IMR-90 (cell line): ENCODE measurements around the gene DCAF8L2. TPM values are rescaled to one million over a fixed set of nuclear protein-coding genes. Genes with fewer than 3 reads are reported as not detected.

Experiments
- ATAC-seq: fragments of 200-7000 bp; cut with Tn5 transposase; 2 replicates; pipeline ENCODE4 v1.9.1; 2020; ENCODE audit warnings: low read depth, mild to moderate bottlenecking, moderate library complexity
- BruUV-seq: library from RNA; stranded (reverse); fragments of 400-500 nt; replicated peaks from 2 replicates; lab custom pipeline; 2021; lab: Mats Ljungman, UMichigan
- CTCF ChIA-PET: fragments of 300-600 bp; formaldehyde crosslinking; extraction: SDS; loops from one replicate; lab custom pipeline; 2021; ENCODE audit warnings: antibody characterized with exemption; lab: Yijun Ruan, JAX
- POLR2A ChIA-PET: fragments of 300-600 bp; sonication (Branson Sonifier 250); formaldehyde crosslinking; loops from one replicate; lab custom pipeline; 2022; ENCODE audit warnings: antibody characterized with exemption; ENCODE audit not compliant: unreplicated experiment; lab: Charles Lee
- DNase-seq: peaks from one replicate; pipeline ENCODE4 v3.0.0; 2013
- H2AFZ ChIP-seq: replicated peaks from 2 replicates; pipeline ENCODE3; 2013; ENCODE audit warnings: low read length, mild to moderate bottlenecking; ENCODE audit not compliant: poor library complexity
- H2AK5ac ChIP-seq: 2 replicates; pipeline ENCODE4 v1.6.1; 2013; ENCODE audit warnings: low read depth, low read length, inconsistent platforms
- H2AK9ac ChIP-seq: replicated peaks from 2 replicates; pipeline ENCODE3; 2013; ENCODE audit warnings: mild to moderate bottlenecking, low read depth, low read length, moderate library complexity; ENCODE audit not compliant: poor library complexity
- H2BK120ac ChIP-seq: 2 replicates; pipeline ENCODE4 v1.6.1; 2013; ENCODE audit warnings: low read depth, low read length, inconsistent platforms
- H2BK15ac ChIP-seq: 3 replicates; pipeline ENCODE4 v1.6.1; 2013; ENCODE audit warnings: low read depth, low read length, inconsistent platforms
- H2BK20ac ChIP-seq: 2 replicates; pipeline ENCODE4 v1.6.1; 2013; ENCODE audit warnings: low read depth, mild to moderate bottlenecking, inconsistent platforms, low read length, moderate library complexity
- H2BK5ac ChIP-seq: 2 replicates; pipeline ENCODE4 v1.6.1; 2013; ENCODE audit warnings: mild to moderate bottlenecking, low read depth, low read length, inconsistent platforms; ENCODE audit not compliant: poor library complexity, severe bottlenecking
- H3K14ac ChIP-seq: replicated peaks from 2 replicates; pipeline ENCODE4 v1.6.1; 2013; ENCODE audit warnings: low read depth, low read length, inconsistent platforms
- H3K18ac ChIP-seq: 2 replicates; pipeline ENCODE4 v1.6.1; 2013; ENCODE audit warnings: low read depth, low read length, control low read depth
- H3K23ac ChIP-seq: 2 replicates; pipeline ENCODE4 v1.6.1; 2013; ENCODE audit warnings: low read depth, low read length, inconsistent platforms
- H3K27ac ChIP-seq: 2 replicates; pipeline ENCODE4 v1.5.1; 2013; ENCODE audit warnings: mild to moderate bottlenecking, control low read depth, low read length; ENCODE audit not compliant: insufficient read depth
- H3K27me3 ChIP-seq: 2 replicates; pipeline ENCODE4 v1.6.1; 2013; ENCODE audit warnings: low read length; ENCODE audit not compliant: control insufficient read depth, insufficient read depth
- H3K36me3 ChIP-seq: 2 replicates; pipeline ENCODE4 v1.6.1; 2013; ENCODE audit warnings: low read length, mixed read lengths; ENCODE audit not compliant: control insufficient read depth, insufficient read depth
- H3K4ac ChIP-seq: 2 replicates; pipeline ENCODE4 v1.6.1; 2013; ENCODE audit warnings: low read depth, low read length, inconsistent platforms
- H3K4me1 ChIP-seq: 2 replicates; pipeline ENCODE4 v1.6.1; 2013; ENCODE audit warnings: low read length, mixed read lengths; ENCODE audit not compliant: control insufficient read depth, insufficient read depth
- H3K4me2 ChIP-seq: 2 replicates; pipeline ENCODE4 v1.6.1; 2013; ENCODE audit warnings: low read depth, mild to moderate bottlenecking, control low read depth, low read length, moderate library complexity
- H3K4me3 ChIP-seq: 2 replicates; pipeline ENCODE4 v1.5.1; 2013; ENCODE audit warnings: low read depth, mild to moderate bottlenecking, control low read depth, low read length, moderate library complexity; ENCODE audit not compliant: insufficient read depth
- H3K56ac ChIP-seq: 2 replicates; pipeline ENCODE4 v1.6.1; 2013; ENCODE audit warnings: low read length, inconsistent platforms; ENCODE audit not compliant: insufficient read depth; ENCODE audit errors: extremely low read depth
- H3K79me1 ChIP-seq, 2 experiments: 2 replicates each; pipeline ENCODE4 v1.6.1; 2013; ENCODE audit warnings: low read length in 2 of 2, inconsistent platforms in 1 of 2, low read depth in 1 of 2
- H3K9ac ChIP-seq: 2 replicates; pipeline ENCODE4 v1.6.1; 2013; ENCODE audit warnings: low read depth, low read length, control low read depth
- H3K9me1 ChIP-seq: 2 replicates; pipeline ENCODE4 v1.6.1; 2013; ENCODE audit warnings: low read length, inconsistent platforms; ENCODE audit not compliant: insufficient read depth
- H3K9me3 ChIP-seq: 2 replicates; pipeline ENCODE4 v1.6.1; 2013; ENCODE audit warnings: low read length; ENCODE audit not compliant: control insufficient read depth, insufficient read depth
- H4K20me1 ChIP-seq: 2 replicates; pipeline ENCODE4 v1.6.1; 2013; ENCODE audit warnings: low read length, inconsistent platforms; ENCODE audit not compliant: insufficient read depth
- H4K5ac ChIP-seq: 2 replicates; pipeline ENCODE4 v1.6.1; 2013; ENCODE audit warnings: mild to moderate bottlenecking, low read depth, low read length, control low read depth
- H4K8ac ChIP-seq, 2 experiments: 2 replicates each; pipeline ENCODE4 v1.6.1; 2013; ENCODE audit warnings: low read depth in 2 of 2, low read length in 2 of 2, control low read depth in 1 of 2, inconsistent platforms in 1 of 2
- H4K91ac ChIP-seq: 2 replicates; pipeline ENCODE4 v1.6.1; 2013; ENCODE audit warnings: low read depth, low read length, inconsistent platforms; ENCODE audit not compliant: insufficient read depth
- CEBPB ChIP-seq: IDR thresholded peaks from 2 replicates; pipeline ENCODE4 v1.6.1; 2012; ENCODE audit warnings: low read depth, low read length, improper control_type of control experiment
- CHD1 ChIP-seq: IDR thresholded peaks from 2 replicates; pipeline ENCODE4 v1.6.1; 2012; ENCODE audit warnings: low read depth, low read length, improper control_type of control experiment
- CTCF ChIP-seq: conservative IDR thresholded peaks from 2 replicates; pipeline ENCODE4 v1.5.1; 2012; ENCODE audit warnings: mild to moderate bottlenecking, low read depth, low read length, improper control_type of control experiment
- ELK1 ChIP-seq: fragments of 150-350 bp; IDR thresholded peaks from 2 replicates; pipeline ENCODE4 v1.6.1; 2016; ENCODE audit warnings: low read depth, mild to moderate bottlenecking, low read length, moderate library complexity, borderline replicate concordance
- FOS ChIP-seq: fragments of 150-350 bp; IDR thresholded peaks from 2 replicates; pipeline ENCODE4 v1.6.1; 2016; ENCODE audit warnings: low read depth, low read length
- MAFK ChIP-seq: IDR thresholded peaks from 2 replicates; pipeline ENCODE4 v1.6.1; 2012; ENCODE audit warnings: low read depth, low read length, improper control_type of control experiment
- MAZ ChIP-seq: IDR thresholded peaks from 2 replicates; pipeline ENCODE4 v1.6.1; 2012; ENCODE audit warnings: low read depth, mild to moderate bottlenecking, low read length, improper control_type of control experiment, moderate library complexity, borderline replicate concordance
- MXI1 ChIP-seq: IDR thresholded peaks from 2 replicates; pipeline ENCODE4 v1.6.1; 2012; ENCODE audit warnings: low read depth, mild to moderate bottlenecking, low read length, moderate library complexity, borderline replicate concordance
- NFE2L2 ChIP-seq: fragments of 150-350 bp; IDR thresholded peaks from 2 replicates; pipeline ENCODE4 v1.6.1; 2016; ENCODE audit warnings: low read depth, mild to moderate bottlenecking, low read length
- POLR2A ChIP-seq: IDR thresholded peaks from 2 replicates; pipeline ENCODE4 v1.6.1; 2012; ENCODE audit warnings: mild to moderate bottlenecking, low read depth, low read length
- RAD21 ChIP-seq: IDR thresholded peaks from 2 replicates; pipeline ENCODE4 v1.6.1; 2012; ENCODE audit warnings: low read length, improper control_type of control experiment
- RFX5 ChIP-seq: IDR thresholded peaks from 2 replicates; pipeline ENCODE4 v1.8.0; 2012; ENCODE audit warnings: low read depth, mild to moderate bottlenecking, low read length, moderate library complexity
- WGBS, 2 experiments: methylation state at CpG; one replicate each; pipeline versions ENCODE4 v1.1.5 to v1.1.7; 2013; ENCODE audit warnings: missing lambda C conversion rate in 2 of 2; ENCODE audit not compliant: insufficient read length in 1 of 2; ENCODE audit errors: extremely low coverage in 2 of 2; 5-methylcytosine and 5-hydroxymethylcytosine counted together
- dilution Hi-C: fragments of 300-500 bp; cut with HindIII; formaldehyde crosslinking; loops from one replicate; pipeline ENCODE4 v1.14.3; 2018; ENCODE audit warnings: low sequenced_read_pairs; ENCODE audit not compliant: unreplicated experiment
- in situ Hi-C: fragments of 300-500 bp; cut with MboI; formaldehyde crosslinking; loops from 3 replicates; pipeline ENCODE4 v1.14.3; 2019; ENCODE audit warnings: low sequenced_read_pairs, inconsistent platforms, mixed read lengths
- intact Hi-C: fragments of 100-400 bp; cut with micrococcal nuclease; formaldehyde crosslinking; loops from 2 replicates; pipeline ENCODE4 v1.10.0; 2022
- polyA plus RNA-seq, 3 experiments: library from polyadenylated mRNA; depleted of rRNA; stranded (reverse); fragments of >200 nt; gene quantifications; 2 replicates each; pipeline ENCODE4 v1.2.3, GENCODE V29; 2012; ENCODE audit warnings: low replicate concordance in 1 of 3
- total RNA-seq: library from RNA; depleted of rRNA; stranded (reverse); fragments of >200 nt; gene quantifications from 2 replicates; pipeline ENCODE4 v1.2.3, GENCODE V29; 2012
- TF ChIP-seq, protein P1 (sequence below): fragments of 150-350 bp; IDR thresholded peaks from 2 replicates; pipeline ENCODE4 v1.6.1; 2017; ENCODE audit warnings: mild to moderate bottlenecking, antibody characterized with exemption, low read length, low read depth

The DCAF8L2 gene
- total and polyA plus RNA-seq, 2 of the 4 experiments (the other 2 are of a cell fraction) = not detected

GRCh38 chrX:27619975-27620374 is 29.8 kb downstream of the DCAF8L2 start:
- no peak overlapping the region for H3K4me3 ChIP-seq
- H3K36me3 ChIP-seq = no peaks in the 10 kb centered on the region
- H2BK20ac ChIP-seq = no peak overlapping the region
- ChIA-PET POLR2A (no interaction called here), CTCF (interaction anchor here (0.7 kb wide), 1 partner anchor 34 kb away, joined by 3 read pairs; no protein-coding TSS in a partner anchor)
- H3K4me1 ChIP-seq = no peaks in the 10 kb centered on the region
- no peak overlapping the region for H2BK120ac ChIP-seq
- intact Hi-C loops (loop anchor here (5.0 kb wide), 1 partner anchor 63 kb away; no protein-coding TSS in a partner anchor), in situ Hi-C loops (no loop called here), dilution Hi-C loops (no loop called here)
- no peaks in the 10 kb centered on the region for H3K27me3 ChIP-seq
- no peak overlapping the region for H4K91ac ChIP-seq
- no peaks in the 10 kb centered on the region for H3K9me1 ChIP-seq
- H3K56ac ChIP-seq = no peak overlapping the region
- no peak overlapping the region for H3K14ac ChIP-seq
- no CpG with 5 or more reads among the region's 2 CpGs for WGBS, 2 experiments
- TF ChIP-seq RAD21 (peak; percentile 17; the same call in 1 of the 2 replicates), MAZ (no peak), ELK1 (no peak), RFX5 (no peak), MAFK (no peak), NFE2L2 (no peak), FOS (no peak), CHD1 (no peak), CTCF (peak; percentile 42), POLR2A (no peak), MXI1 (no peak), CEBPB (no peak)
- TF ChIP-seq, protein P1, sequence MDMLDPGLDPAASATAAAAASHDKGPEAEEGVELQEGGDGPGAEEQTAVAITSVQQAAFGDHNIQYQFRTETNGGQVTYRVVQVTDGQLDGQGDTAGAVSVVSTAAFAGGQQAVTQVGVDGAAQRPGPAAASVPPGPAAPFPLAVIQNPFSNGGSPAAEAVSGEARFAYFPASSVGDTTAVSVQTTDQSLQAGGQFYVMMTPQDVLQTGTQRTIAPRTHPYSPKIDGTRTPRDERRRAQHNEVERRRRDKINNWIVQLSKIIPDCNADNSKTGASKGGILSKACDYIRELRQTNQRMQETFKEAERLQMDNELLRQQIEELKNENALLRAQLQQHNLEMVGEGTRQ = no peak
- no peak overlapping the region for H3K27ac ChIP-seq
- no peaks in the 10 kb centered on the region for H3K9me3 ChIP-seq
- H3K9ac ChIP-seq = no peak overlapping the region
- H3K79me1 ChIP-seq = no peaks in the 10 kb centered on the region
- no peak overlapping the region for H4K5ac ChIP-seq
- no peak overlapping the region for H2AK5ac ChIP-seq
- ATAC-seq (peak; percentile 51; the same call in 1 of the 2 replicates), DNase-seq (peak; percentile 8)
- no peak overlapping the region for H2BK15ac ChIP-seq
- no peaks in the 10 kb centered on the region for H4K20me1 ChIP-seq
- H3K4me2 ChIP-seq = no peak overlapping the region
- no TSS peak for BruUV-seq
- H4K8ac ChIP-seq = no peak overlapping the region
- no peak overlapping the region for H2AK9ac ChIP-seq
- no peak overlapping the region for H2AFZ ChIP-seq
- no peak overlapping the region for H2BK5ac ChIP-seq
- H3K4ac ChIP-seq = no peak overlapping the region
- no peak overlapping the region for H3K23ac ChIP-seq
- no peak overlapping the region for H3K18ac ChIP-seq
